Fibroblast of lung (primary cell): ENCODE results near the gene CLEC16A.

Source experiments
- CTCF ChIP-seq, 2 donors: IDR thresholded peaks in 1 of 2; conservative IDR thresholded peaks in 1 of 2; 1 replicate in 1 of 2; 2 replicates in 1 of 2; pipeline ENCODE4 v1.5.1; 2011 to 2012; ENCODE audit warnings: low read length in 2 of 2, control low read depth in 1 of 2, inconsistent platforms in 1 of 2, low read depth in 1 of 2, mild to moderate bottlenecking in 1 of 2
- EZH2 ChIP-seq: IDR thresholded peaks from 2 replicates; pipeline ENCODE4 v1.5.1; 2012; ENCODE audit warnings: low read length, control low read depth, mild to moderate bottlenecking; ENCODE audit errors: missing control alignments

- TF ChIP-seq EZH2 (no peak), CTCF (conservative IDR thresholded peaks at IDR 0.05 in 1 of 2, IDR thresholded peaks at IDR 0.05 in 1 of 2; ENCODE audit: low read depth in 1 of 2, low read length in 2 of 2) (no peak)
Observed at GRCh38 chr16:11090232-11090631, 145.9 kb downstream of the CLEC16A start.
